Activated CD4-positive, alpha-beta T cell treated with anti-CD3 and anti-CD28 coated beads, Interleukin-2, amount 10 ng/mL, durations not matched to agents 7 days and 5 days (primary cell): ENCODE data around the gene FGF23. TPM values are rescaled to one million over a fixed set of nuclear protein-coding genes. Genes with fewer than 3 reads are reported as not detected.
"Not testable (repeated sequence)": the region's sequence is repeated elsewhere in the genome, so short reads cannot be mapped to it uniquely, and the experiment has no call there.

Source experiments
- CTCF ChIA-PET: fragments of 350-600 bp; sonication (Branson Sonifier 250); formaldehyde crosslinking; loops from one replicate; lab custom pipeline; 2021; ENCODE audit warnings: antibody characterized with exemption; lab: Charles Lee
- POLR2A ChIA-PET: fragments of 350-600 bp; sonication (Branson Sonifier 250); formaldehyde crosslinking; loops from one replicate; lab custom pipeline; 2021; ENCODE audit warnings: antibody characterized with exemption; lab: Charles Lee
- DNase-seq: peaks from one replicate; pipeline ENCODE4 v3.0.0-alpha.2; 2020
- H3K27ac Mint-ChIP-seq: one replicate; pipeline ENCODE4 v1.8.0; 2021; ENCODE audit warnings: mild to moderate bottlenecking, moderate library complexity, mixed read lengths
- H3K27me3 Mint-ChIP-seq: one replicate; pipeline ENCODE4 v1.8.0; 2021; ENCODE audit warnings: mixed read lengths
- H3K36me3 Mint-ChIP-seq: one replicate; pipeline ENCODE4 v1.8.0; 2021; ENCODE audit warnings: low read depth, mixed read lengths
- H3K4me1 Mint-ChIP-seq: one replicate; pipeline ENCODE4 v1.8.0; 2021; ENCODE audit warnings: mixed read lengths
- H3K4me3 Mint-ChIP-seq: one replicate; pipeline ENCODE4 v1.8.0; 2021; ENCODE audit warnings: mild to moderate bottlenecking, moderate library complexity, mixed read lengths
- H3K9me3 Mint-ChIP-seq: one replicate; pipeline ENCODE4 v1.8.0; 2021; ENCODE audit warnings: mixed read lengths
- total RNA-seq, 2 experiments: library from RNA; stranded (reverse); gene quantifications; one replicate each; pipeline ENCODE4 v1.2.3, GENCODE V29; 2021

The FGF23 gene
- total RNA-seq, 2 experiments from 2014 or later: not detected

DNA sequence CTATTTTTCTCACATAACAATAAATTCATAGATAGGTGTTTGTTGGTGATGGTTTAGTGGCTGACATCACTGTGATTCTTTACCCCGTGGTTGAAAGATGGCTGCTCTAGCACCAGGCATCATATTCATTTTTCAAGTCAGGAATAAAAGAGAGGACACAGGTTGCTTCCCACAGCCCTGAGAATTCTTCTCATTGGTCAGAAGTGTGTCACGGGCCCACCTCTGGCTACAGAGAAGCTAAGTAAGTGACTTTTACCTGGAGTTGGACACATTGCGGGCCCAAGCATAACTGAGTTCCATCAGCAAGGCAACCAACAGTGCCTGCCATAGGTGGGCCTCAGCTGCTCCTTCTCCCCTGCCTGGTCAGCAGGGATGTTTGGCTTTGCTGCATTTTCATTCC is 27.6 kb upstream of the FGF23 start:
- Mint-ChIP-seq H3K27me3 (peaks cover 12% of the 10 kb centered on the region), H3K36me3 (no peaks in the 10 kb centered on the region), H3K27ac (no peak overlapping the region), H3K9me3 (no peaks in the 10 kb centered on the region), H3K4me1 (no peaks in the 10 kb centered on the region), H3K4me3 (no peak overlapping the region)
- DNase-seq: no peak
- CTCF ChIA-PET: interaction anchor here (0.6 to 0.9 kb wide), 3 partner anchors 45 to 1107 kb away, joined by 3 to 4 read pairs (median 3); no protein-coding TSS in a partner anchor
- POLR2A ChIA-PET: no interaction called here

DNA sequence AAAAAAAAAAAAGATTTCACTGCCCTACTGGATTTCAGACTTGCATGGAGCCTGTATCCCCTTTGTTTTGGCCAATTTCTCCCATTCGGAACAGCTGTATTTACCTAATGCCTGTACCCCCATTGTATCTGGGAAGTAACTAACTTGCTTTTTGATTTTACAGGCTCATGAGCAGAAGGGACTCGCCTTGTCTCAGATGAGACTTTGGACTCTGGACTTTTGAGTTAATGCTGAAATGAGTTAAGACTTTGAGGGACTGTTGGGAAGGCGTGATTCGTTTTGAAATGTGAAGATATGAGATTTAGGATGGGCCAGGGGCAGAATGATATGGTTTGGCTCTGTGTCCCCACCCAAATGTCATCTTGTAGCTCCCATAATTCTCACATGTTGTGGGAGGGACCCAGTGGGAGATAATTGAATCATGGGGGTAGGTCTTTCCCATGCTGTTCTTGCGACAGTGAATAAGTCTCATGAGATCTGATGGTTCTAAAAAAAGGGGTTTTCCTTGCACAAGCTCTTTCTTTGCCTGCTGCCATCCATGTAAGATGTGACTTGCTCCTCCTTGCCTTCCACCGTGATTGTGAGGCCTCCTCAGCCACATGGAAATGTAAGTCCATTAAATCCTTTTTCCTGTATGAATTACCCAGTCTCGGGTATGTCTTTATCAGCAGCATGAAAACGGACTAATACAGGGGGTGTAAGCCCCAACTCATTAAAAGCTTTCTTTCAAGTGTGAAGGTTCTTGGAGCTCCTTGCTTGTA is 25.5 kb upstream of the FGF23 start:
- not testable (repeated sequence) for H3K4me1 Mint-ChIP-seq, H3K9me3 Mint-ChIP-seq, H3K36me3 Mint-ChIP-seq, H3K4me3 Mint-ChIP-seq, H3K27ac Mint-ChIP-seq, DNase-seq
- H3K27me3 Mint-ChIP-seq: peaks cover 13% of the 10 kb centered on the region
- ChIA-PET CTCF (interaction anchor here (0.7 to 2.5 kb wide), 3 partner anchors 10 to 808 kb away, joined by 4 to 10 read pairs (median 5); no protein-coding TSS in a partner anchor), POLR2A (interaction anchor here (0.6 kb wide), 1 partner anchor 26 kb away, joined by 4 read pairs; no protein-coding TSS in a partner anchor)

DNA sequence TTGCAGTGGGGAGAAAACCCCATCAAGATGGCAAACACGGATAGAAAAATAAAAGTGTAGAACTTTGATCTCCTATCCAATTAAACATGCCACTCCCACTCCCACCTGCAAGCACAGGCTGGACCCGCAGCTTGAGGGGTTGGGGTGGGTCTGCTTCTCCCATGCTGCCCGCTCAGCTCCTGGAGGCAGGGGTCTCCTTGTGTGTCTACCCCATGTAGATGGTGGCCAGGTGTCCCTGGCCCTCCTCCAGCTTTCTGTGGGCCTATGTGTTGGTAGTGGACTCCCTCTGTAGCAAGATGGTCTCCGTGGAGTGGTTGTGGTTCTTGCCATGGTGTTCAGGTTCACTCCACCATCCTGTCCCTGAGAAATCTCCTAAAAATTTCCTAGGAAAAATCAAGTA is 23.5 kb upstream of the FGF23 start:
- ChIA-PET CTCF (interaction anchor here (1.0 to 1.3 kb wide), 2 partner anchors 12 to 194 kb away, joined by 3 to 4 read pairs; no protein-coding TSS in a partner anchor), POLR2A (no interaction called here)
- H3K4me1 Mint-ChIP-seq: no peaks in the 10 kb centered on the region
- H3K27me3 Mint-ChIP-seq: peaks cover 17% of the 10 kb centered on the region
- H3K9me3 Mint-ChIP-seq: no peaks in the 10 kb centered on the region
- H3K4me3 Mint-ChIP-seq: no peak overlapping the region
- no peak overlapping the region for H3K27ac Mint-ChIP-seq
- no peak for DNase-seq
- no peaks in the 10 kb centered on the region for H3K36me3 Mint-ChIP-seq

DNA sequence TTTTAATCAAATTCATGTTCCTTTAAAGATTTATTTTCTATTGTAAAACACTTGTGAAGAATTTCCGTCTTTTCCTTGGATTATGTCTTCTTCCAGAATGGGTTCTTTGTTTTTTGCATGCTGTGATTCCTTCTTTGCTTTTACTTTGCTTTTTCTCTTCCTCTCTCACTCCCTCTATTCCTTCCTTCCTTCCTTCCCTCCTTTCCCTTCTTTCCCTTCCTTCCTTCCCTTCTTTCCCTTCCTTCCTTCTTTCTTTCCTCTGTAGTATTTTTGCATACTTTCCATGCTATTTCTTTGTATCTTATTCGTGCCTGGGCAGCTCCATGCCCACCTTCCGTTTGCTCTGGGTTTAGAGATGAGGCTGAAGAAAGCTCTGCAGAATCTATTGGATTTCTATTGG is 21.6 kb upstream of the FGF23 start:
- POLR2A ChIA-PET: no interaction called here
- Mint-ChIP-seq H3K36me3 (no peaks in the 10 kb centered on the region), H3K4me1 (no peaks in the 10 kb centered on the region), H3K4me3 (no peak overlapping the region), H3K27ac (no peak overlapping the region), H3K27me3 (peaks cover 26% of the 10 kb centered on the region), H3K9me3 (no peaks in the 10 kb centered on the region)
- no peak for DNase-seq
- CTCF ChIA-PET: no interaction called here

DNA sequence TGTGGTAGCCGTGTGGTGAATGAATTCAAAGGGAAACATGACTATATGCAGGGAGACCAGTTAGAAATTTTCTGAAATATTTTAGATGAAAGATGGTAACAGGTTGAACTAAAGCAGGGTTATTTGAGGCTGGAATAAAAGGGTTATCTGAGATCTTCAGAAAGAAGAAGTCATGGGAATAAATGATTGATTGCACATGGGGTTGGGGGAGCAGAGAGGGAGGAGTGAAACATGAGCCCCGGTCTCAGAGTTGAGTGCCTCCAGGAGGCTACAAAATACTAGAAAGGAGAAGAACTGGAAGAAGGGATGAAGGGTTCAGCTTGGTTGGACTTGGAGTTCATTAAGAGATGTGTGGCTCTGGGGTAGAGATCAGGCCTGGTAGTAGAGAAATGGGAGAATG is 16.3 kb upstream of the FGF23 start:
- Mint-ChIP-seq H3K27me3 (peaks cover 48% of the 10 kb centered on the region), H3K36me3 (no peaks in the 10 kb centered on the region), H3K9me3 (no peaks in the 10 kb centered on the region), H3K4me3 (no peak overlapping the region), H3K27ac (no peak overlapping the region), H3K4me1 (peaks cover 8% of the 10 kb centered on the region)
- no peak for DNase-seq
- CTCF ChIA-PET: no interaction called here
- POLR2A ChIA-PET: no interaction called here

DNA sequence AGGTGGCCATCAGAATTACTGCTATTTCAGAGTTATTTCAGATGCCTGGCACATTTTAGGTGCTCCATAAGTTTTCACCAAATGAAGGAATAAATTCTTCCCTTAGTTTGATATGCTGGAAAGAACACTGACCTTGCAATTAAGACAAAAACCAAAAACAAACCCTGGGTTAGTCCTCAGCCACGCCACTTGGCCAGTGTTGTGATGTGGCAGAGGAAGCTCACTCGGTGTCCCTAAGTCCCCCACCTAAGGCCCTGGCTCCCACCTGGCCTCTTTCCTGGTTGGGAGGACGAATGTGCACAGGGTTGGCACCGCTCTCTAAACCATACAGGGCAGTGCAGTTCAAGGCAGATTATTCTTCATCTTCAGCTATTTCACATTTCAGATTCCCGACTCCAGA is 13.7 kb upstream of the FGF23 start:
- ChIA-PET CTCF (no interaction called here), POLR2A (no interaction called here)
- Mint-ChIP-seq H3K9me3 (no peaks in the 10 kb centered on the region), H3K4me3 (no peak overlapping the region), H3K4me1 (peaks cover 8% of the 10 kb centered on the region), H3K27me3 (peaks cover 45% of the 10 kb centered on the region), H3K36me3 (no peaks in the 10 kb centered on the region), H3K27ac (no peak overlapping the region)
- DNase-seq: no peak

DNA sequence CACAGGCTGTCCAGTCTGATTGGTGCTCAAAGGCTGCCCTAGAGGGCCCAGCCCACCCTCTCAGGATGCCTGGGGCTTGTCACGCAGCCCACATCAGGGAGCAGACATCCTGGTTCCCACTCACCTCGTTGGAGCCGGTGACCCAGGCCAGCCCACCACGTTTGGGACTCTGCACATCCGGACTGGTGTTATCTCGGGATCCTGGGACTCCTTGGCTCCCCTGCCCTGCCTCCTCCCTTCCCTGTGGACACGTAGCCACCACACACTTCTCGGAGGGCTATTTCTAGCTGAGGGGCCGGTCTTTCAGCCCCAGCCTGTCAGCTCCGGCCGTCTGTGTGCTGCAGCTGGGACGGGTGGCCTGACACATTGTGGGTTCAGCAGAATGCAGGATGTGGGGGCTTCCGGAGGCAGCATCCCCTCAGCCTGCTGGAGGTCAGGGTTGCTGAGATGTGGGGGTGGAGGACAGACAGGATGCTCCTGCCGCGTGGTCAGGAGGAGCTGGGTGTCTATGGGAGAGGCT is 12.8 kb upstream of the FGF23 start:
- no peak for DNase-seq
- peaks cover 47% of the 10 kb centered on the region for H3K27me3 Mint-ChIP-seq
- H3K27ac Mint-ChIP-seq: no peak overlapping the region
- ChIA-PET CTCF (no interaction called here), POLR2A (no interaction called here)
- H3K9me3 Mint-ChIP-seq: no peaks in the 10 kb centered on the region
- no peaks in the 10 kb centered on the region for H3K36me3 Mint-ChIP-seq
- H3K4me3 Mint-ChIP-seq: no peak overlapping the region
- H3K4me1 Mint-ChIP-seq: peaks cover 8% of the 10 kb centered on the region

DNA sequence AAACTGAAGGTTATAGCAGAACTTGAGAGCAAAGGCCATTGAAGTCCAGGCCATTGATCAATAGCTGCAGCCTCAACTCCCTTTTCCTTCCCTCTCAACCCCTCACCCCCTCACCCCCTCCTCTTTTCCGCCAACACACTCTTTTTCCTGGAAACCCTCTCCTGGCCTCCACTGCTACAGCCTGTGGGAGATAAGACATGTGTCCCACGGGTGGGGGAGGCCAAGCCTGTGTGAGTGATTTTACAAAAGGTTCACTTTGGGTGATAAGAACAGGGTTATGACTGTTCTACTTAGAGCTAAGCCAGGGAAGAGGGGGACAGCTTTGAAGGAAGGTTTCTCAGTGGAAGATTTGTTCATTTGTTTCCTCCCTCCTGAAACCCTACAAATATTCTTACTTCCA is 9.2 kb upstream of the FGF23 start:
- ChIA-PET CTCF (interaction anchor here (1.2 kb wide), 1 partner anchor 346 kb away, joined by 3 read pairs; no protein-coding TSS in a partner anchor), POLR2A (no interaction called here)
- Mint-ChIP-seq H3K9me3 (no peaks in the 10 kb centered on the region), H3K4me1 (peaks cover 8% of the 10 kb centered on the region), H3K36me3 (no peaks in the 10 kb centered on the region), H3K27ac (no peak overlapping the region), H3K27me3 (peaks cover 25% of the 10 kb centered on the region), H3K4me3 (no peak overlapping the region)
- DNase-seq: no peak

DNA sequence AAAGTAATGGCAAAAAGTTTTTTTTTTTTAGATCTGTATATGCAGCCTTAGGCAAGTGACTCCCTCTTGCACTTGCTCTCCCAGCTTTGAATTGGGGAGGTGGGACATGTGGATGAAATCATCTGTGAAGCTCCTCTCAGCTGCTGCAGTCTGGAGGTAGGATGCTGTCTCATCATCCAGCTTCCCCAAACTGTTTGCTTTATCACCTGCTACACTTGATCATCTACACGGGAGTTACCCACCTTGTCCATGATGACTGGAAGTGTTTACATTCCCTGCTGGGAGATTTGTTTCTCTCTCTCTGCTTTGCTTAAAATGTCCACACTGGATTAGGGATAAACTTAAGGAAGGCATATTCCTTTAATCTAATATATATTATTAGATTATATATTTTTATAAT is 8.5 kb upstream of the FGF23 start:
- Mint-ChIP-seq H3K36me3 (no peaks in the 10 kb centered on the region), H3K27ac (no peak overlapping the region), H3K4me3 (no peak overlapping the region), H3K4me1 (peaks cover 8% of the 10 kb centered on the region), H3K27me3 (peaks cover 25% of the 10 kb centered on the region), H3K9me3 (no peaks in the 10 kb centered on the region)
- ChIA-PET CTCF (interaction anchor here (1.2 kb wide), 1 partner anchor 347 kb away, joined by 3 read pairs; no protein-coding TSS in a partner anchor), POLR2A (no interaction called here)
- no peak for DNase-seq

DNA sequence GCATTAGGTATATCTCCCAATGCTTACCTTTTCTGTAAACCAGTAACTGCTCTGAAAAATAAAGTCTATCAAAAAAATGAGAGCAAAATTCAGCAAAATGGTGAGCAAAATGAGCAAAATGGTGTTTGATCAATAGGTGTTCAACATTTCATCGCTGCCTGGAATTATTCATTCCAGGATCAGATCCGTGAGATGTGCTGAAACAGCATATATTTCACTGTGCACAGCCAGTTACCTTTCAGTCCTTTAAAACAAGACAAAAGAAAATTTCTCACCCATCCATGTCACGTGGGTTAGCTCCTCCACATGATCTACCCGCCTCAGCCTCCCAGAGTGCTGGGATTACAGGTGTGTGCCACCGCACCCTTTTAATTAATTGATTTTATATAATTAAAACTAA is 8.1 kb upstream of the FGF23 start:
- Mint-ChIP-seq H3K27me3 (peaks cover 21% of the 10 kb centered on the region), H3K36me3 (no peaks in the 10 kb centered on the region), H3K9me3 (no peaks in the 10 kb centered on the region), H3K27ac (no peak overlapping the region), H3K4me3 (no peak overlapping the region), H3K4me1 (peaks cover 3% of the 10 kb centered on the region)
- ChIA-PET POLR2A (no interaction called here), CTCF (interaction anchor here (1.2 kb wide), 1 partner anchor 347 kb away, joined by 3 read pairs; no protein-coding TSS in a partner anchor)
- no peak for DNase-seq

DNA sequence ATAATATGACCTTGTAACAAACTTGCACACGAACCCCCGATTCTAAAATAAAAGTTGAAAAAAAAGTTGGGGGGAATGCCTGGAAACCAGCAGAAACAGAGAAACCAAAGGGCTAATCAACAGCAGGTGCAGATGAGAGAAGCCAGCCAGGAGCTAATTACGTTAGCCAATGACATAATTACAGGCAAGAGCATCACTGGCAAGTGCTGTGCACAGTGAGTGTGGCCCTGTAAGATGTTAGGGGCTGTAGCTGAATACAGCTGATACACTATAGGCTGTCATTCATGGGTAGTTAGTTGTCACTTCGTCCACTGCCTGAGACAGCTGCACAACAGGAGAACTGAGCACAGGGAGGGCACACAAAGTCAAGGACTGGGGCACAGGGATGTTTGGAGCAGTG is 7.3 kb upstream of the FGF23 start:
- Mint-ChIP-seq H3K4me3 (no peak overlapping the region), H3K4me1 (no peaks in the 10 kb centered on the region), H3K27ac (no peak overlapping the region), H3K9me3 (no peaks in the 10 kb centered on the region), H3K27me3 (peaks cover 21% of the 10 kb centered on the region), H3K36me3 (no peaks in the 10 kb centered on the region)
- POLR2A ChIA-PET: no interaction called here
- CTCF ChIA-PET: no interaction called here
- DNase-seq: no peak

DNA sequence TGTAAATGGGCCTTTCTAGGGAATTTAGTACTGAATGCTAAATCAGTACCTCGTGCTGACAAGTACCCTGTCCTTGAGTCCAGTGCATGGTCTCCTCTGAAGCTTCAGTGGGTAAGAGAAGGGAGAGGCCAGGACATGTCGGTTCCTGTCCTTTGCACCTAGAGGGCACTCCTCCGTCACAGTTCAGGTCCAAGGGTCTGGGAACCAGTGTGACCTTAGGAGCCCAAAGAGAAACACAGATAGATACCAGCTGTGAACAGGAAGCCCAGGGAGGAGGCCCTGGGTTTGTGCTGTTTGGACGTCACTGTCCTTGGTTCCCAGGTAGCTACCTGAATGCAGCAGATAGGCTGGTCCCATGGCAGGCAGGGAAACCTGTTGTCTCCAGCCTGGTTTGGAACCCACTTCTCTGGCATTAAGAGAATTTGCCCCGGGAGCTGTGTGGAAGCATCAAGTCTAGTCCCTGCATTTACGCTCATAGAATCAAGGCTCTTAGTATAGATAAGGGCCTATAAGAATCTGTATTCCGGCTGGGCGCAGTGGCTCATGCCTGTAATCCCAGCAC is 3.9 kb upstream of the FGF23 start:
- no peaks in the 10 kb centered on the region for H3K36me3 Mint-ChIP-seq
- DNase-seq: no peak
- H3K27me3 Mint-ChIP-seq: peaks cover 35% of the 10 kb centered on the region
- POLR2A ChIA-PET: no interaction called here
- no peaks in the 10 kb centered on the region for H3K9me3 Mint-ChIP-seq
- no peak overlapping the region for H3K4me3 Mint-ChIP-seq
- H3K27ac Mint-ChIP-seq: no peak overlapping the region
- no peaks in the 10 kb centered on the region for H3K4me1 Mint-ChIP-seq
- CTCF ChIA-PET: interaction anchor here (0.8 to 0.9 kb wide), 2 partner anchors 15 to 474 kb away, joined by 3 to 4 read pairs; no protein-coding TSS in a partner anchor

DNA sequence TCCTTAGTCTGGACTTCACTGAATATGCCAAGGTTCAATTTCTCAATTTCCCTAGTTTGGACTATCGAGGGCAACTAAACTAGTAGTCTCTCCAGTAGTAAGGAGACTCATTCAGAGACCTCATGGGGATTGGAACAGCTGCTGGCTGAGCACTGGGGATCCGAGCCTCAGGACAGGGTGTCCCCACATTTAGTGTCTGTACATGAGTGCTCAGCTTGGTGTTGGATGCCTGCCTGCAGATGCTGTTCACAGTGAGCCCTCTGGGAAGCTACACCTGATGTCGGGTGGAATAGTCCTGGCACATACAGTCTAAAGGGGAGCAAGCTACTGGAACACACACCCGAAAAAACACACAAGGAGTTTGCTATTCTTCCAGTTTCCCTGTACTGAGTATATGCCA is 820 bp upstream of the FGF23 start:
- H3K36me3 Mint-ChIP-seq: no peaks in the 10 kb centered on the region
- no peak overlapping the region for H3K4me3 Mint-ChIP-seq
- no peaks in the 10 kb centered on the region for H3K4me1 Mint-ChIP-seq
- H3K27ac Mint-ChIP-seq: no peak overlapping the region
- no peak for DNase-seq
- POLR2A ChIA-PET: no interaction called here
- CTCF ChIA-PET: interaction anchor here (1.7 kb wide), 1 partner anchor 10 kb away, joined by 5 read pairs; no protein-coding TSS in a partner anchor
- no peaks in the 10 kb centered on the region for H3K9me3 Mint-ChIP-seq
- H3K27me3 Mint-ChIP-seq: peaks cover 36% of the 10 kb centered on the region
